ENCODE results near the gene KDM6A. TPM values are rescaled to one million over a fixed set of nuclear protein-coding genes. Genes with fewer than 3 reads are reported as not detected.

KDM6A gene
- total RNA-seq, 2 donors from 2014 or later, result 16.9 to 18.2 TPM

- Histone ChIP-seq H3K4me3 (no peak overlapping the region), H3K36me3 (no peaks in the 10 kb centered on the region), H3K4me1 (peaks cover 0 to 8% of the 10 kb centered on the region in 2 donors), H3K27me3 (no peaks in the 10 kb centered on the region), H3K9me3 (peaks cover 4 to 16% of the 10 kb centered on the region in 2 donors), H3K27ac (peak overlapping the region in 1 of 2 donors; percentile 8)
- DNase-seq (ENCODE audit: low spot score), result no peak
- TF ChIP-seq, protein P1, sequence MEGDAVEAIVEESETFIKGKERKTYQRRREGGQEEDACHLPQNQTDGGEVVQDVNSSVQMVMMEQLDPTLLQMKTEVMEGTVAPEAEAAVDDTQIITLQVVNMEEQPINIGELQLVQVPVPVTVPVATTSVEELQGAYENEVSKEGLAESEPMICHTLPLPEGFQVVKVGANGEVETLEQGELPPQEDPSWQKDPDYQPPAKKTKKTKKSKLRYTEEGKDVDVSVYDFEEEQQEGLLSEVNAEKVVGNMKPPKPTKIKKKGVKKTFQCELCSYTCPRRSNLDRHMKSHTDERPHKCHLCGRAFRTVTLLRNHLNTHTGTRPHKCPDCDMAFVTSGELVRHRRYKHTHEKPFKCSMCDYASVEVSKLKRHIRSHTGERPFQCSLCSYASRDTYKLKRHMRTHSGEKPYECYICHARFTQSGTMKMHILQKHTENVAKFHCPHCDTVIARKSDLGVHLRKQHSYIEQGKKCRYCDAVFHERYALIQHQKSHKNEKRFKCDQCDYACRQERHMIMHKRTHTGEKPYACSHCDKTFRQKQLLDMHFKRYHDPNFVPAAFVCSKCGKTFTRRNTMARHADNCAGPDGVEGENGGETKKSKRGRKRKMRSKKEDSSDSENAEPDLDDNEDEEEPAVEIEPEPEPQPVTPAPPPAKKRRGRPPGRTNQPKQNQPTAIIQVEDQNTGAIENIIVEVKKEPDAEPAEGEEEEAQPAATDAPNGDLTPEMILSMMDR (IDR thresholded peaks at IDR 0.05), result no peak
These were observed 98.7 kb downstream of the KDM6A start for GRCh38 chrX:44971674-44972073.

DNA sequence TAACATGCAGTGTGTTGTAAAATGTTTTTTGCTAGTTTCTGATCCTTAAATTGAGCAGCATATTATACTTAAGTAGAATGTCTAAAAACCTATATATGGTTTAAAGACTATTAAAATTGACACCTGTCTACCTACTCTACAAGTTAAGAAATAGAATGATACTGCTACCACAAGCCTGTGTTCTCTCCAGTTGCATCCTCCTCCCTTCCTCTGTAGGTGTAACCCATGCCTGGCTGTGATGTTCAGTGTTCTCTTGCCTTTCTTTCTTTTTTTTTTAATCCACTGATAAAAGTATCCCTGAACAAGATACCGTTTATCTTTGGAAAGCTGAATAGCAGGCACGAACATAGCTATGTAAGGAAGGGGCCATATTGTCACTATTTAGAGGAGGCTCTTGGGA is 99.1 kb downstream of the KDM6A start:
- H3K36me3 ChIP-seq, result no peaks in the 10 kb centered on the region
- H3K4me3 ChIP-seq, result no peak overlapping the region
- H3K4me1 ChIP-seq, result peaks cover 0 to 8% of the 10 kb centered on the region in 2 donors
- peak overlapping the region in 1 of 2 donors; percentile 8 for H3K27ac ChIP-seq
- TF ChIP-seq, protein P1 (IDR thresholded peaks at IDR 0.05), result no peak
- H3K27me3 ChIP-seq, result no peaks in the 10 kb centered on the region
- no peak for DNase-seq (ENCODE audit: low spot score)
- peaks cover 4 to 18% of the 10 kb centered on the region in 2 donors for H3K9me3 ChIP-seq

GRCh38 chrX:44973420-44973932 is 100.5 kb downstream of the KDM6A start:
- H3K9me3 ChIP-seq, result peaks cover 4 to 18% of the 10 kb centered on the region in 2 donors
- H3K36me3 ChIP-seq, result no peaks in the 10 kb centered on the region
- H3K27ac ChIP-seq, result no peak overlapping the region
- DNase-seq (ENCODE audit: low spot score), result no peak
- H3K4me1 ChIP-seq, result peaks cover 0 to 8% of the 10 kb centered on the region in 2 donors
- no peak overlapping the region for H3K4me3 ChIP-seq
- no peaks in the 10 kb centered on the region for H3K27me3 ChIP-seq
- TF ChIP-seq, protein P1 (IDR thresholded peaks at IDR 0.05), result no peak

- no peak for DNase-seq (ENCODE audit: low spot score)
- Histone ChIP-seq H3K4me3 (no peak overlapping the region), H3K27ac (no peak overlapping the region), H3K9me3 (peaks cover 4 to 18% of the 10 kb centered on the region in 2 donors), H3K36me3 (no peaks in the 10 kb centered on the region), H3K27me3 (no peaks in the 10 kb centered on the region), H3K4me1 (peaks cover 0 to 8% of the 10 kb centered on the region in 2 donors)
- TF ChIP-seq, protein P1 (IDR thresholded peaks at IDR 0.05), result no peak
These were observed 101.5 kb downstream of the KDM6A start for GRCh38 chrX:44974451-44974850.

DNA sequence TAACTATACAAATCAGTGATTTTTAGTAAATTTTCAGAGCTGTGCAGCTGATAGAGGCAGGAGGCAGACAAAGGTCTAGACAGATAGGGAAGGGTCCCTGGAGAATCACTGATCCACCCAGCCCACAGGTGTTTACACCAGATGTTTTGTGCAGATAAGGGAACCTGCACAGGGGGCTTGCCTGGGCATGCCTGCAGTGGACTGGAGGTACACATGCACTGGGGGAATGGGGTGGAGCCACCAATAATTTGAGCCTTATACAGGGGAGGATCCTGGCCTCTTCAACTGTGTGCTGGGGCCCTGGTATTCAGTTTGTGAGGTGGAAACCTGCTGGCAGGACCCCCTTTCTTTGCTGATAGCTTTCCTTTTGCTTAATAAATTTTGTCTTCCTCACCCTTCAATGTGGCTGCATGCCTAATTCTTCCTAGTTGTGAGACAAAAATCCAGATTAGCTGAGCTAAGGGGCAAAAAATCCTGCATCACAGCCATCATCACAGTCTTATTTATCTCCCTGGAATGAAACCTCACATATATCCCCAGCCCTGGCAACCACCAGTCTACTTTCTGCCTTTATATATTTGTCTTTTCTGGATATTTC is 102.8 kb downstream of the KDM6A start:
- no peak for DNase-seq (ENCODE audit: low spot score)
- Histone ChIP-seq H3K4me3 (no peak overlapping the region), H3K27ac (no peak overlapping the region), H3K9me3 (peaks cover 4 to 18% of the 10 kb centered on the region in 2 donors), H3K4me1 (peaks cover 0 to 8% of the 10 kb centered on the region in 2 donors), H3K27me3 (no peaks in the 10 kb centered on the region), H3K36me3 (no peaks in the 10 kb centered on the region)
- TF ChIP-seq, protein P1 (IDR thresholded peaks at IDR 0.05), result no peak
